GM04504 (cell line): ENCODE results near the gene H2BK1.

Source experiments
- DNase-seq: peaks from one replicate; pipeline ENCODE4 v3.0.0-alpha.2; 2012; ENCODE audit warnings: low read depth

Gene H2BK1

DNA sequence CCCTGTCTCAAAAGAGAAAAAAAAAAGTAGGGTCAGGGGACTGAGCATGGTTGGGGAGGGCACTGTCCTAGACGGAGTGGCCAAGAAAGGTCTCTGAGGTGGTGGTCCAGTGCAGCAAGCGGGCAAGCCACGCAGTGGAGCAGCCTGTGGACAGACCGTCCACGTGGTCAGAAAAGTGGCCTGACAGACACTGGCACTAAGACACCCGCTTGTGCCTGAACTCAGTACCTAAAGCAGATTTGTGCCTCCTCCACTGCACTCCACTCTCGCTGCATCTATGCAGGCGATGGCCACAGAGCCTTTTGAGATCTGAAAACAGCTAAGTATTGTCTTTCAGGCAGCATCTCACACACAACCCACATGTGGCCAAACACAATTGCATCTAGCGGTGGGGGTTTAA, 32.1 kb downstream of the H2BK1 start:
- DNase-seq: no peak

DNA sequence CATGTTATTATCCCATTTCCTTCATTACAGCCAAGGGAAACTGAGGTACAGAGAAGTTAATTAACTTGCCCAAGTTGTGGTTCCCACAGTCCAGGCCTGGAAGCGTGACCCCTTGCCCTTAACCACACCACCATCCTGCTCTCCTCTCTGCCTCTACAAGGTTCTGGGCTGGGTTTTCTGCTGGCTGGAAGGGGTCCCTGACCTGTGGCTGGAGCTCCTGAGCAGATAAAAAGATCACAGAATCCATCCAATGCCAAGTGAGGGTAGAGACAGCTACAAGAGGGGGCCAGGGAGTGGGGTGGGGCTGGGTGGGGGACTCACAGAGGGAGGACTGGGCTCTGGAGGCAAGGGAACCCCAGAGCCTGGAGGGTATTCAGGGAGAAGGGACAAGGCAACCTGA, 33.0 kb downstream of the H2BK1 start:
- no peak for DNase-seq

DNA sequence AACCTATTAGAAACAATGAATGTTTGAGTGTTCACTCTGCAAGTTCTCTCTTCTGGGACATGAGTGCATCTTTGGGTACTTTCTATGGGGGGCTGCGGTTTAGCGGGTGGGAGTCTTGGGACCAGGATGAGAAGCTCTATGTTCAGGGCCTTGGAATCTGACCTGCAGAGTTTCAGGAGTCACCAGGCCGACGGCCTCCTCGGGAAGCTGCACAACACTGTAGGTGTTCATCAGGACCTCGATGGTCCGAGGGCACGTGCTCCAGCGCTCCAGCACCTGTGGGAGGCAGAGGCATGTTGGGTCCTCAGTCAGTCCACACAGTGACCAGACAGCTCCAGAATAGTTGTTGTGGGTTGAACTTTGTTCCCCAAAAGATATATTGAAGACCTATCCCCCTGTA, 33.9 kb downstream of the H2BK1 start:
- DNase-seq: no peak

GRCh38 chr7:151175793-151176311, 34.4 kb downstream of the H2BK1 start:
- no peak for DNase-seq

GRCh38 chr7:151175047-151175792, 35.1 kb downstream of the H2BK1 start:
- no peak for DNase-seq

GRCh38 chr7:151174246-151175046, 35.8 kb downstream of the H2BK1 start:
- DNase-seq: no peak

DNA sequence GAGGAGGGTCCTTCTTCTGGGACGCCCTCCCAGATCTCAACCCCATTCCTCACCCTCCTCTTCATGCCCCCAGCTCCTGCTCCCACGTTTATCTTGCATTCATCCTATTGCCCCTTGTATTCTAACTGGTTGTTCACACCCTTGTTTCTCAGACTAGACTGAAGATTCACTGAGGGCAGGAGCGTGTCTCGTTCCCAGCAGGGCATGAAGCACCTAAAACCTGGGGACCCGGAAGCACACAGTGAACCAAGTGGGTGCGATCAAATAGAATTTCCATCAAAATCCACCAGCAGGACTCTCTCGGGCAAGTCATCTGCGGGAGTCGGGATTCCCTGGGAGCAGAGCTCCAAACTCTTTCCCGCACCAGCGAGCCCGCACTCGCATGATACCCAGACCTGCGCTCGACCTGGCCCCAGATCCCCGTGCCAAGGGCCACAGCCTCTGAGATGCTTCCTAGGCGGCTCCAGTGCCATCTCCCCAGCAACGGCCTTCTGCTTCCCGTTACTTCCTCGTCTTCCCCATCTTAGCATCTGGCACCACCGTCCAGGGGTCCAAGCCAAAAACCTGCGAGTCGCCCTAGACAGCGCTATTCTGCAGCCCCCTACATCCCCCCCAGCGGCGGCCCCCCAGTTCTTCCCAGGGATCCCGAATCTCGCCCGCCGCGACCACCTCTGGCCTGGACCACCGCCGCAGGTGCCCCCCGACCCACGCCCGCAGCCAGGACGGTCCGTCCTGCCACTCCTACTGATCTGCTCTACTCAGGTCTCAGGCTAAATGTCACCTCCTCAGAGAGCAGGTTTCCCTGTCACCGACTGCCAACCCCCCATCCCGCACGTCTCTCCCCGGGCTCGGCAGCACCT, 36.7 kb downstream of the H2BK1 start:
- DNase-seq: no peak

GRCh38 chr7:151172273-151173141, 37.8 kb downstream of the H2BK1 start:
- DNase-seq: peak; percentile 26

DNA sequence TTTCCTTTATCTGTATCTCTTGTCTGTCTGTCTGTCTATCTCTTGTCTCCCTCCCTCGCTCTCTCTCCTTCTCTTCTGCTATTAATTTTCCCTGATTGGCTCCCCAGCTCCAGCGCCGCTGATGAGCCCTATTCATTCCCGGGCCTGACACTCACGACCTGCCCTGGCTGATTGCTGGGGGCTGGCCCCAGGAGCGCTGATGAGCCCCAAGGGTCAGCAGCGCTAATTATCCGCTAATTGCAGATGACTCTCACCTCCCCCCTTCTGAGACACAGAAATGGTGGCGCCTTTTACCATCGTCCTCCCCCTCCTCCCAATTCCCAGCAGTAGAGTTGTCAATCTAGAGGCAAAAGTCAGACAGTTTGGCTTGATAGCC, 41.5 kb downstream of the H2BK1 start:
- no peak for DNase-seq

DNA sequence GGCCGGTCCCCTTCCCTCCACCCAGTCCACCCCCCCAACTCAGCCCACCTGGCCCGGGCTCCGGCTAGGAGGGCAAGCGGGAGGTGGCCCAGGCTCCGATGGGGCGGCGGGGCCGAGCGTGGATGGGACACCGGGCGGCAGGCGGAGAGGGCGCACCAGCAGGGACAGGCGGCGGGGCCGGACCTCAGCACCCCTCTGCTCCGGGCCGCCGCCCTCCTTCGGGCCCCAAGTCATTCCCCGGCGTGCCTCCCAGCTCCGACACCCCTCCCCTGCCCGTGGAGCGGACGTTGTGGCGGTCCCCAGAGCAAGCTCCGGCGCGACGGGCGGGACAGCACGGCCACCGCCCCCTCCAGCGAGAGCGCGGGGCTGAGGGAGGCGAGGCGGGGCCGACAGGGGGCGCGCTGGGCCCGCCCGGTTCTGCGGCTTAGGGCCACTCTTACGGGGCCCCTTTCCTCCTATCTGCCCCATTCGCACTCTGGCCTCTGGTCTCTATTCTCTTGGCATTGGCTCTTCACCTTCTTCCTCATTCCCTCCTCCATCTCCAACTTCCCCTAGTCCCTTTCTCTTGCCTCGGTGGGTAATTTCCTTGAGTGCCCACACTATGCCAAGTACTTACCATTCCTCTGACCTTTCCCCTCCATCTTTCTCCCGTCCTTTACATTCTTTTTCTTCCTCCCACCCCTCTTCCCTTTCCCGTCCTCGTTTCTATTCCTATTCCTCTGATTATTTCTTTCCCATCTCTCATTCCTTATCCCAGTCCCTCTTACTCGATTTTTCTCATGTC, 42.1 kb downstream of the H2BK1 start:
- DNase-seq: no peak

GRCh38 chr7:151167197-151167961, 42.9 kb downstream of the H2BK1 start, which contains the start of gene GBX1:
TSS of gene GBX1 (minus strand) at chr7:151167694. CDS start at chr7:151167548, 146 bp downstream.
- DNase-seq: no peak

DNA sequence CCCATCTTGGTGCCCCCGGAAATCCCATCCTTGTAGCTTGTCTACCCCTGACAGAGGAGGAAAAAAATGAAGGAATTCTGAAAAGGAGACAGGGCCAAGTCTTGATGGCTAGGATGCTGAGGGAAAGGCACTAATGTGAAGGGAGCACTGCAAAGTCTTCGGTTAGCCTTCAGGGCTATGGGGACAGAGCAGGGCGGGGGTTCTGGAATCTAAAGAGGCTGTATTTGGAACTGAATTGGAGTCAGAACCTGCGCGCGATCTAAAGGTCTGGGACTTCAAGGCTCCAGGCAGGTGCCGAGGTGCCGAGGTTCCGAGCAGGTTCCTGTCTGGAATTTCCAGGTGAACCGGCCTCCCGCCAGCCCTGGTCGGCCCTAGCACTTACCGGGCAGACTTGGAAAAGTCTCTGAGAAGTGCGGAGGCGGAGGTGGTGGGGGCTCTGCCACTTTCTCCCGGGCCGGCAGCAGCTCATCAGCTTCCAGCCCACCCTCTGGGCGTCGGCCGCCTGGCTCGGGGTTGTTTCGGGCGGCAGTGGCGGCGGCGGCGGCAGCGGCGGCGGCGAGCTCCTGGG, 43.6 kb downstream of the H2BK1 start:
- no peak for DNase-seq

DNA sequence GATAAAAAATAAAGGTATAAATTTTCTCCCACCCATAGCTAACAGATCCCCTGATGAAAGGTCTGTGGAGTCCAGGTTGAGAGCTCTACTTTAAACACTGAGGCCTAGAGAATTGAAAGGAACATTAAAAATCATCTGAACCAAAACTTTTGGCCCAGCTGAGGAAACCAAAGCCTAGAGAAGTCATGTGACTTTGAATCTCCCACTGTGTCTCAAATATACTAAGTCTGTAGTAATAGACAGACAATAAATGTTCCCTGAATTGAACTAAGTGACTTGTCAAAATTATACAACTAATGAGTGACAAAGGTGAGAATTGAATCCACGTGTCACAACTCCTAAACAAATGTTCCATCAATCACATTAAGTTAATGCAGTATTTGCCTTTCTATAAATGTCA, 48.5 kb downstream of the H2BK1 start:
- no peak for DNase-seq
